ENCODE measurements around the gene ZDHHC16.

DNA sequence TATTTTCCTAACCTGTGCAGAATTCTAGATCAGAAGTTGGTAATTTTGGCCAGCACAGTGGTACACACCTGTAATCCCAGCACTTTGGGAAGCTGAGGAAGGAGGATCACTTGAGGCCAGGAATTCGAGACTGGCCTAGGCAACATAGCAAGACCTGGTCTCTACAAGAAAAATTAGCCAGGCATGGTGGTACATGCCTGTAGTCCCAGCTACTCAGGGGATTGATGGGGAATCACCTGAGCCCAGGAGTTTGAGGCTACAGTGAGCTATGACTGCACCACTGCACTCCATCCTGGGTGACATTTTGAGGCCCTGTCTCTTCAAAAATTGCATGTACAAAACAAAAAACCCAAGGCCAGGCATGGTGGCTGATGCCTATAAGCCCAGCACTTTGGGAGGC is 11.4 kb upstream of the ZDHHC16 start:
- TF ChIP-seq CTCF (IDR thresholded peaks at IDR 0.05) (no peak), POLR2A (IDR thresholded peaks at IDR 0.05) (no peak)
